ENCODE measurements around the gene GPR176. TPM values are rescaled to one million over a fixed set of nuclear protein-coding genes. Genes with fewer than 3 reads are reported as not detected.

GPR176 gene
- total RNA-seq, 2 donors from 2014 or later, result 0.41 to 0.47 TPM

DNA sequence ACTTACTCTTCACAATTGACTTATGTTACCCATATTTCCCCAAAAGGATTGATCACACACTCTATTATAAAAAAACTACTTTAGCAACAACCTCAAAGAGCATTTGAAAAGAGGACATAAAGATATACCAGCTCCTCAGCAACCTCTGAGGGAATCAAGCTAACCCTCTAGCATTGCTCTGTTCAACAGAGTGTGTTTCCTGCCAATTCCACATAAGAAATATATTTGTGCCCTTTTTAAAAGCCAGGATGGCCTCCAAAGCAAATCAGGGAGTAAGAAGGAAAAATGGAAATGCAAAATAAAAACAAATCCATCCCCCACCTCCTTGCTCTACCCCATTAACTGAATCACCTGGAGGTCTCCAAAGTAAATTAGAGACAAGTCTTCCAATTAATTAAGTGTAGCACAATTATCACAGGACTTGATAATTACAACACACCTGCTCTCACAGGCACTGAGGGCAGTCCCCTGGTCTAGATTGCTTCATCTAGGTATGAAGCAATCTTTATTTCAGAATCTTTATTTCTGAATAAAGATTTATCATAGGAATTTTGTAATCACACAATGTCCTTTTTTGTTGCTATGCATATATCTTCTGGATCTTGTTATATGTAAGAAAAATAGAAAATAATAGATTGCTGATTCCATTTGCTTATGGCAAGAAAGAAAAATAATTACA, 34.8 kb downstream of the GPR176 start:
- Mint-ChIP-seq H3K27ac (no peak overlapping the region), H3K9me3 (no peaks in the 10 kb centered on the region), H3K36me3 (no peaks in the 10 kb centered on the region)
- ATAC-seq (no peak), DNase-seq (ENCODE audit: low spot score in 2 of 2) (no peak)

DNA sequence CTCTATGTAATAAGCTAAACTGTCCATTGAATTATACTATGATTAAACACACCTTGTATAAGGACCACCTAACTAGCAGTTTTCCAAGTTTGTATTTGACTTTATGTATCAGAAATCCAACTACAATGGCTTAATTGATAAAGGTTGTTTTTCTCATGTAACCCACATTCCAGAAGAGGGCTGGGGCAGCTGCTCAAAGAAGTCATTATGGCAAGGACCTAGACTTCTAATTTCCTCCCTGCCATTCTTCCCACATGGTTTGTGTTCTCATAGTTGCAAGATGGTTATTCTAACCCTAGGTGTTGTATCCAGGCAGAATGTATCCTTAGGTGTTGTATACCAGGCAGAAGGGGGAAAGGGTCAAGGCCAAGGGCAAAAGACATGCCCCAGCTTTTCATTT, 35.7 kb downstream of the GPR176 start:
- H3K9me3 Mint-ChIP-seq, result no peaks in the 10 kb centered on the region

DNA sequence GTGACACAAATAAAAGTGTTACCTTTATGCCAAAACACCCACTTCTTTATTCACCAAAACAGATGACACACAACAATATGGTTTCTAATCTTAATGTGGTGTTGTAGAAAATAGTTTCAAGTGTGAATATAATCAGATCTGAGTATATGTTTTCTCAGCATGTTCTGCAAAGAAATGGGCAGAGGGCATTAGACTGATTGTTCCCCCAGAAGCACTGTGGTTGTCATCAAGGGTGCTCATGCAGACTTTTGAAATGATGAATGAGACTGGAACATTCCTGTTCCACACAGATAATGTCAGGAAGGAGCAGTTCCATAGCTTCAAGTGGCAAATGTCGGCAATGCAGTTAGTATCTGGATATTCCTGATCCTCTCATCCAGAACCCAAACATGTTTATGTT, 37.5 kb downstream of the GPR176 start:
- DNase-seq (ENCODE audit: low spot score in 2 of 2) (no peak), ATAC-seq (no peak)
- Mint-ChIP-seq H3K9me3 (no peaks in the 10 kb centered on the region), H3K27ac (no peak overlapping the region), H3K36me3 (no peaks in the 10 kb centered on the region)

More for the DNA sequence above, 35.7 kb downstream of the GPR176 start:
- DNase-seq (ENCODE audit: low spot score in 2 of 2) (no peak), ATAC-seq (no peak)
- H3K27ac Mint-ChIP-seq, result no peak overlapping the region
- no peaks in the 10 kb centered on the region for H3K36me3 Mint-ChIP-seq

DNA sequence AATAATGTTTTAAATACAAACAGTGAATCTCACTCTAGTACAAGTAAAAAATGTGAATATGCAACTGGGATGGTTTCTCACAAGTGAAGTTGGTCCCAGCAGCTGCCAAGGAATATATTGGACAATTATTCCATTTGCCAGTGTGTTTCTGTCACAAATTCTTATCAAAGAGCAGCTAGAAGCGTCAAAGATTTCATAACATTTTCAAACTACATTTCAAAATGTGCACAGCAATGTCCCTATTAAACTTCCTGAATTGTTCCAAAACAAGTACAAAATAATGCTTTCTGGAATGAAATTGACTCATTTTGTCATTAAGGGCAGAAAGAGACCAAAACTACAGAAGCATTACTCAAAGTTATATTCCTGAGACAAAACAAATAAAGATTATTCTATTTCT, 38.3 kb downstream of the GPR176 start:
- Mint-ChIP-seq H3K36me3 (no peaks in the 10 kb centered on the region), H3K9me3 (no peaks in the 10 kb centered on the region), H3K27ac (no peak overlapping the region)
- DNase-seq (ENCODE audit: low spot score in 2 of 2), result no peak
- no peak for ATAC-seq

DNA sequence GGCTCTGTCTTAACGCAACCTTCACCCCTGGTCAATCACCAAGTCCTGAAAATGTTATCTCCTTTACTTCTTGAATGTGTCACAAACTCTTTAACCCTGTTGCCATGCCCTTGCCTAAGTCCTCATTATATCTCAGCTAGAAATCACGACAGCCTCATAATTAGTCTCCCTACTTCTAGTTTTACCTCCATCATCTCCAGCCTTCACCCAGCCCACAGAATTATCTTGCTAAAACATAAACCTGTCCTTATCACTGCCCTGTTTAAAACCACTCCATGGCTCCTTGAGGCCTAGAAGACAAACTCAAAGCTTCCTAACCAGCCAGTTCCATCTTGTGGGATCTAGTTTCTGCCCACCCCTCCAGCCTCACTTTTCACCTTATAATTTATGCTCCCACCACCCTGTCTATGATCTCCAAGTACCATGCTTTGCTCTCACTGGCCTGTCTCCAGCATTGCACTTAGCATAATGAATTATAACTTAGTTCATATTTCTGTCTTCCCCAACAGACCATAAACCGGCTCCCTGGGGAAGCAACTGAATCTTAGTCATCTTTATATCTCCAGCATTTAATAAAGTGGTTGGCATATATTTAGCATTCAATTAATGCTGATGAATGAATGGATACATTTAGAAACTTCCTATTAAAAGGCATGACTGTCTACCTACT, 39.2 kb downstream of the GPR176 start:
- ATAC-seq, result no peak
- H3K9me3 Mint-ChIP-seq, result no peaks in the 10 kb centered on the region
- H3K36me3 Mint-ChIP-seq, result no peaks in the 10 kb centered on the region
- DNase-seq (ENCODE audit: low spot score in 2 of 2), result no peak
- H3K27ac Mint-ChIP-seq, result no peak overlapping the region

DNA sequence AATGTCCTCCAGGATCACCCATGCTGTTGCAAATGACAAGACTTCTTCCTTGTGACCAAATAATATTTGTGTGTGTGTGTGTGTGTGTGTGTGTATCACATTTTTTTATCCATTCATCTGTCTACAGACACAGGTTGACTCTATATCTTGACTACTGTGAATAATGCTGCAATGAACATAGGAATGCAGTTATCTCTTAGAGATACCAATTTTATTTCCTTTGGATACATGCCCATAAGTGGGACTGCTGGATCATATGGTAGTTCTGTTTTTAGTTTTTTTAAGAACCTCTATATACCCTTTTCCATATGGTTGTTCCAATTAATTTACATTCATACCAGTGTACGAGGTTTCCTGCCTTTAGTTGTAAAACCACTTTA, 41.7 kb downstream of the GPR176 start:
- ATAC-seq (no peak), DNase-seq (ENCODE audit: low spot score in 2 of 2) (no peak)
- Mint-ChIP-seq H3K27ac (no peak overlapping the region), H3K36me3 (no peaks in the 10 kb centered on the region), H3K9me3 (no peaks in the 10 kb centered on the region)

DNA sequence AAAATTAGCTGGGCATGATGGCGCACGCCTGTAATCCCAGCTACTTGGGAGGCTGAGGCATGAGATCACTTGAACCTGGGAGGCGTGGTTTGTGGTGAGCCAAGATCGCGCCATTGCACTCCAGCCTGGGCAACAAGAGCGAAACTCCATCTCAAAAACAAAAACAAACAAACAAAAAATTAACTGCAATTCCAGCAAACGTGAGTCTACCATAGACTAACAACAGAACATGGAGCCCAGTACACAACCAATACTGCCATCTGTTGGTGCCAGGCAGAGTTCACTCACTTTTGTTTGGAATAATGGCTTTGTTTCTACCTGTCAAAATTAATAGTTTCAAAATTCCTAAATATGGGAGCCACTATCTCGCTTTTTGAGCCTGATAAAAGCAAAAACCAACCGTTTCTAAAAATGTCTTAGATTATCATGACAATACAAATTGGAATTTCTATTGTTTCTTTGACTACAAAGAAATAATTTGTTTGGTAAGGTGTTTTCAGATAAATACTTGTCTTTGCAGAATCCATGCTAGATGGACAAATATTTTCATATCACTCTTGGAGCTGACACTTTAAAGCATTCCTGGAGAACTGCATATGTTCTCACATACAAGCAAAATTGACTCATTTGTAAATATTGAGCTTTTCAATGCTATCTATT, 45.0 kb downstream of the GPR176 start:
- no peaks in the 10 kb centered on the region for H3K9me3 Mint-ChIP-seq
- DNase-seq (ENCODE audit: low spot score in 2 of 2) (peak in 1 of 2 donors; percentile 10), ATAC-seq (no peak)
- H3K27ac Mint-ChIP-seq, result no peak overlapping the region
- no peaks in the 10 kb centered on the region for H3K36me3 Mint-ChIP-seq

DNA sequence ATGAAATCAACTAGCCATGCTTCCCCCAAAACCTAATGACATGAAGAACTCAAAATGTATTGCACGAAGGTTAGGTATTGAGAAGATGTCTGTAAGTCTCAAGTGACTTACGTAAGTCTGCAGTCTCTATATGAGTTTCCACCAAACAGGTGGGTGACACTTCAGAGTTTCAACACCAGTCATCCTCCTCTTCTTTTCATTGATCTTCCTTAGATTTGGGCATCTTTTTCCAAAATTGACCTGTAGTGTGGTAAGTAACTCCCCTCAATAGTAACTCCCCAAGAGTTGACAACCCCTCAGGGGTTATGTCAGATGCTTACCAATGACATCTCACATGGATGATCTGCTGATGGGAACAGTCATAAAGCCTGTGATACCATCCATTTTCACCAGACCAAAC, 46.1 kb downstream of the GPR176 start:
- Mint-ChIP-seq H3K9me3 (no peaks in the 10 kb centered on the region), H3K27ac (no peak overlapping the region), H3K36me3 (no peaks in the 10 kb centered on the region)
- ATAC-seq, result peak; percentile 47 to 93
- DNase-seq (ENCODE audit: low spot score in 2 of 2), result peak in 1 of 2 donors; percentile 10

DNA sequence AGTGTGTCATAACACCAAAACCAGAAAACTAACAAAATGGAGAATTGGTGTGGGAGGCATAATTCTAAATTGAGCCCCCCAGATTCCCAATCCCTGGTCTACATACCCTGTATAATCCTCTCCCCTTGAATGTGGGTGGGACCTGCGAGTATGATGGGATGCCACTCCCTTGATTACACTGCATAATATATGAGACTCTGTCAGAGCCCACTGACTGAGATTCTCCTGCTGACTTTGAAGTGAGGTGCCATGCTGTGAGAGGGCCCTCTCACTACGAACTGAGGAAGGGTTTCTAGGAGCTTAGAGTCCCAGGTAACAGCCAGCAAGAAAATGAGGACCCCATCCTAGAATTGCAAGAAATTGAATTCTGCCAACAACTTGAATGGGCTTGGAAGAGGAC, 49.5 kb downstream of the GPR176 start:
- ATAC-seq (no peak), DNase-seq (ENCODE audit: low spot score in 2 of 2) (no peak)
- Mint-ChIP-seq H3K9me3 (no peaks in the 10 kb centered on the region), H3K36me3 (no peaks in the 10 kb centered on the region), H3K27ac (no peak overlapping the region)

DNA sequence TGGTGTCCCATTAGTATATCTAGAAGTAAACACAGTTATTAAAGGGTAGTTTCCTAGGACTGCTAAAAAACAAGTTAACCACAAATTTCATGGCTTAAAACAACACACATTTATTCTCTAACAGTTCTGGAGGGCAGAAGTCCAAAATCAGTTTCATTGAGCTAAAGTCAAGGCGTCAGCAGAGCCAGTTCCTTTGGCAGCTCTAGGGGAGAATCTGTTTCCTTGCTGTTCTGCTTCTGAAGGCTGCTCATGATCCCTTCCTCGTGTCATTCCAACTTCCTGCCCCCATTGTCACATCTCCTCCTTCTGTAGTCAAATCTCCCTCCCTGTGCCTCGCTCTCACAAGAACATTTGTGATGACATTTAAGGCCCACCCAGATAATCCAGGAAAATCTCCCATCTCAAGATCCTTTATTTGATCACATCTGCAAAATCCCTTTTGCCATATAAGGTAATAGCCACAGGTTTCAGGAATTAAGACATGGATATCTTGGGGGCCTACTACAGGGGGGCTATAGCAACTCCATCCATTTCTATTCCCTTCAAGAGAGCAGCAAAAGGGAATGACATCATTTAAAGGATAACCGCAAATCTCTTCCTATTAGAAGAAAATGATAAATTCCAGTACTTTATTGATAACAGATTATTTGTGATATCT, 50.1 kb downstream of the GPR176 start:
- DNase-seq (ENCODE audit: low spot score in 2 of 2), result no peak
- Mint-ChIP-seq H3K36me3 (no peaks in the 10 kb centered on the region), H3K9me3 (no peaks in the 10 kb centered on the region), H3K27ac (no peak overlapping the region)
- ATAC-seq, result no peak

DNA sequence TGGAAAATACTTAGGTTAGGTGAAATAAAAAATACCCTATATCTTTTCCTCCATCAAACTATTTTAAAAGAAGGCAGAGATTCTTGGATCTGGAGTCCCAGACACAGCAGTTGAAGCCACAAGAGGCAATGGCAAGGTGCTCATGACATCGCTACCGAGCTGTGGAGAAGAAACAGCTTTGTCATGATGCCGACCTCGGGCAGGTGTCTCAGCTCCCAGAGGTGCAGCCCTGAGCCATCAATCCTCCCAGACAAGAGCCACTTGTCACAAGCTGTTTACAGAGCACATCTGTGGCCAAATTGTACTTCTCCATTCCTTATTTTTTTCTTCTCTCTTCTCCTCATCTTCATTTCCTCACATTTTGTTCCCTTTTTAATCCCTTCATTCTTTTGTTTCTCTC, 50.8 kb downstream of the GPR176 start:
- no peak for ATAC-seq
- Mint-ChIP-seq H3K9me3 (no peaks in the 10 kb centered on the region), H3K27ac (no peak overlapping the region), H3K36me3 (no peaks in the 10 kb centered on the region)
- DNase-seq (ENCODE audit: low spot score in 2 of 2), result no peak

DNA sequence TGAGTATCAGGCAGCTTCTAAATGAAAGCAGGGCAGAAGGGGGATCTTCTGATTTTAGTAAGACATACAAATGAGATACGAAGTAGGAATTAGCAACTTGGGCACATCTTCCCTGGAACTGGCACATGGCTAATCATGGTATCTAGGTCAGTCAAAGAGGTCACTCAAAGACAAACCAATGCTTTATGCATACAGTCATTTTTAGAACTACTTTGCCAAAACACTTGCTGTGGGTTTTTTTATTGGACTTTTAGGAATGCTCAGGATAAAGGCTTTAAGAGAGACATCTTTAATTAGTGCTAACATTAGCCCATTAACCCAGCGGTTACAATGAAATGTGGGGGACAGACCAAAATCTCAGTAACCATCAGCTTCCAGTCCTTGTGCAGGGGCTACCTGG, 51.7 kb downstream of the GPR176 start:
- no peaks in the 10 kb centered on the region for H3K36me3 Mint-ChIP-seq
- no peak overlapping the region for H3K27ac Mint-ChIP-seq
- ATAC-seq (no peak), DNase-seq (ENCODE audit: low spot score in 2 of 2) (no peak)
- H3K9me3 Mint-ChIP-seq, result no peaks in the 10 kb centered on the region

DNA sequence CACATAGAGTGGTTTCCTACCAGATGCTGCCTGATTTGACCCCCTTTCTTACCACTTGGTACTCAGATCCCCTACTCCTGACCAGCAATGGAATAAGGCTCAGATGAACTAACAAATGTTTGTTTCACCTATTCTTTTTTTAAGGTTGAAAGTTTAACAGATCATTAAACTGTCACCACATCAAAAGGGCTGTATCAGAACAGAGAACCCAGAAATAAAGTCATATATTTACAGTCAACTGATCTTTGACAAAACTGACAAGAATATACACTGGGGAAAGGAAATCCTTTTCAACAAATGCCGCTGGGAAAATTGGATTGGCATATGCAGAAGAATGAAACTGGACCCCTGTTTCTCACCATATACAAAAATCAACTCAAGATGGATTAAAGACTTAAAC, 56.0 kb downstream of the GPR176 start:
- DNase-seq (ENCODE audit: low spot score in 2 of 2) (no peak), ATAC-seq (no peak)
- Mint-ChIP-seq H3K36me3 (no peaks in the 10 kb centered on the region), H3K9me3 (no peaks in the 10 kb centered on the region), H3K27ac (no peak overlapping the region)

DNA sequence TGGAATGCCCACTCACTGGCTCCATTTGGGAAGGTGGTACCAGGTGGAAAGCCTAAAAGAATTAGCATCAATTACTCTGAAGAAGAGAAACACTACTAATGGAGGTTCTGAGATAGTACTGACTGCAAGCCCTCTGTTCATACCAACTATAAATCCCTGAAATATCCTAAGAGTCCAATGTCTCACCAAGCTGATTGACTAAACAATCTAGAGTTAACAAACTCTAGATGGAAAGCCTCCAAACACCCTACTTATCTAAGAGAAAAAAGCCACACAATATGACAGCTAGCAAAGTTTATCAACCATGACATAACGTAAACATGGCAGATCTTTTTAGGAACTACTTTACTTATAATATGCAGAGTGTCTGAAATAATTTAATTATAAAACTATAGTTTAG, 59.2 kb downstream of the GPR176 start:
- DNase-seq (ENCODE audit: low spot score in 2 of 2), result no peak
- no peak for ATAC-seq
- Mint-ChIP-seq H3K36me3 (no peaks in the 10 kb centered on the region), H3K9me3 (no peaks in the 10 kb centered on the region), H3K27ac (no peak overlapping the region)

DNA sequence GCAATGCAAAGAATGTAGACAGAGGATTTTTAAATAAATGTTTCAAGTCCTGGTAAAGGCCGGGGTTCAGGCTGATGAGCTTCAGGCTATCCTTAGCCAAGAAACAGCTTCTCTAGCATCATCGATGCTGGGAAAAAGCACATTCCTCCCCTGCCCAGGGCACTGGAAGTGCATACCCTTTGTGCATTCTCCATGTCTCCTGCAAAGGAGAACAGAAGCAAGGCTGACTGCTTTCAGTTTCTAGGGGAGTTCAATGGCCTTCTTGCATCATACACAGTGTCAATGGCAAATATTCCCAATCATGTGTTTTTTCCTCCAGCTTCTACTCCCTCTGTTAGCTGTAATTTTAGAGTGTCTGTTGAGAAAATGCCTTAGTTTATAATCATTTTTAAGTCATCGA, 59.9 kb downstream of the GPR176 start:
- DNase-seq (ENCODE audit: low spot score in 2 of 2), result no peak
- H3K27ac Mint-ChIP-seq, result no peak overlapping the region
- H3K36me3 Mint-ChIP-seq, result no peaks in the 10 kb centered on the region
- H3K9me3 Mint-ChIP-seq, result no peaks in the 10 kb centered on the region
- no peak for ATAC-seq

DNA sequence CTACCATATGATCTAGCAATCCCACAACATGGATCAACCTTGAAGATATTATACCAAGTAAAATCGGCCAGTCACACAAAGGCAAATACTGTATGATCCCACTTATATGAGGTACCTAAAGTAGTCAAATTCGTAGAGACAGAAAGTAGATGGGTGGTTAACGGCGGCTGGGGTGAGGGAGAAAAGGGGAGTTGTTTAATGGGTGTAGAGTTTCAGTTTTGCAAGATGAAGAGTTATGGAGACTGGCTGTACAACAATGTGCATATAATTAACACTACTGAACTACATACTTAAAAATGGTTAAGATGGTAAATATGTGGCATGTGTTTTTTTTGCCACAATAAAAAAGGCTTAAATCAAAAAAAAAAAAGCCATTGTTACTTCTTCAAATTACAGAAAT, 60.4 kb downstream of the GPR176 start:
- ATAC-seq, result no peak
- no peaks in the 10 kb centered on the region for H3K9me3 Mint-ChIP-seq
- H3K27ac Mint-ChIP-seq, result peak overlapping the region in 1 of 2 donors; percentile 1
- no peaks in the 10 kb centered on the region for H3K36me3 Mint-ChIP-seq
- DNase-seq (ENCODE audit: low spot score in 2 of 2), result no peak

DNA sequence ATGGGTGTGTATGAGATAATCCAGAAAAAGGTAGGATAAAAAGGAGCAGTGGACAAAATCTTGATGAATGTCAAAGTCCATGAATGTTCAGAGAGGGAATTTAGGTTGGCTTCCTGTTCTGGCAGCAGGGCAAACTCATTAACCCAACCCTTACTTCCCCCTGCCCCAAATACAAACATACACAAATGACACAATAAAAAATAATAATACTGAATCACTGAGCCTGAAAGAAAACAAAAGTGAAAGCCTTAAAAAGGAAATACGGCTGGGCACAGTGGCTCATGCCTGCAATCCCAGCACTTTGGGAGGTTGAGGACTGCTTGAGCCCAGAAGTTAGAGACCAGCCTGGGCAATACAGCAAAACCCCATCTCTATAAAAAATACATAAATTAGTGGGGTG, 62.9 kb downstream of the GPR176 start:
- no peak for DNase-seq (ENCODE audit: low spot score in 2 of 2)
- no peaks in the 10 kb centered on the region for H3K36me3 Mint-ChIP-seq
- H3K9me3 Mint-ChIP-seq, result no peaks in the 10 kb centered on the region
- no peak overlapping the region for H3K27ac Mint-ChIP-seq
- ATAC-seq, result no peak

Measured in activated naive CD4-positive, alpha-beta T cell treated with anti-CD3 and anti-CD28 coated beads, Interleukin-2, amount 50 U/mL, for 72 hours (primary cell).